ENCODE results near the gene PARVB. TPM values are rescaled to one million over a fixed set of nuclear protein-coding genes. Genes with fewer than 3 reads are reported as not detected.
A peak's percentile ranks its signal among the peaks of the same experiment; 100 is the strongest.

The PARVB gene
- total RNA-seq, 2 donors from 2014 or later, result 7.3 to 9.2 TPM

DNA sequence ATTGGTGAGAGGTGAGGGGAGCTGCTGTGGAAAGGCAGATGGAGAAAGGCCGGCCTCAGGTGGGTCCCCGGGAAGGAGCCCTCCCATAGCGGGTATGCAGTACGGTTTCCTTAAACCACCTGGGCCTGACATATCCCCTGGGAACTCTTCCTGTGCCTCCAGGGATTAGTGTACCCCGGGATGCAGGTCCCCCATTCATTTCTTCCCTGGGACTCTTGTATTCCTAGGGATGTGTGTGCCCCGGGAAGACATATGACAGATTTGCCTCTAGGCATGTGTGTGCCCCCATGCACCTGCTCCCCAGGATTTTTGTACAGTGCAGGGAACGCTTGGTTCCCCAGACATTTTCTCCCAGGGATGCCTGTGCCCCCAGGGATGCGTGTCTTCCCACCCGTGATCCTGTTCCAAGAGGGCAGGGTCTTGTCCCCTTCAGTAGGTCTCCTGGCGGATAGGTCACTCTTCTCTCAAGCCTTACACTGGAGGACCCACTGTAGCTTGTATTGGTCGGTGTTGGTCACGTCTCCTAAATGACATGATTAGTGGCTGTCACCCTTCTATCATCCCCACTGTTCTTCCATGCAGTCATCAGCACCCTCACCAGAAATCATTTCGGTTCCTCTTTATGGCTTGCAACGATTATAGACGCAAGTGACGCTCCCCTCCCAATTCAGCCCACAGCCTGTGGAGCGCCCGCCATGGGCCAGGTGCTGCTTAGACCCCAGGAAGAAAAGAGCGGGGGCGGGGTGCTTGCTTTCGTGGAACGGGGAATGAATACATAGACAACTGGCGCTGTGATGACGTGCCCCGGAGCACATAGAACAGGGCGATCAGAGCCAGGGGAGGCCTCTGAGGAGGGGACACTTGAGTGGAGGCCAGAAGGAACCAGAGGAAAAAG, 1.3 kb downstream of the PARVB start:
- WGBS, 2 donors, result 87 to 92% methylated on average over 24 to 26 of the region's 26 CpGs
- intact Hi-C loops (cut with DNase I), result no loop called here
- Histone ChIP-seq H3K4me3 (no peak overlapping the region), H3K36me3 (replicated peaks in 1 of 2; ENCODE audit: insufficient read depth in 1 of 2, low read depth in 2 of 2) (no peaks in the 10 kb centered on the region), H3K4me1 (peaks cover 23% of the 10 kb centered on the region), H3K27me3 (no peaks in the 10 kb centered on the region), H3K9me3 (no peaks in the 10 kb centered on the region), H3K27ac (peak overlapping the region in 2 of 4 donors; percentile 61 to 67)
- no peak for ATAC-seq
- peak in 2 of 4 donors; percentile 19 to 27 for DNase-seq
- peak in 2 of 3 donors; percentile 4 to 16 for TF ChIP-seq POLR2A (IDR thresholded peaks at IDR 0.05)
- TF ChIP-seq, protein P1, sequence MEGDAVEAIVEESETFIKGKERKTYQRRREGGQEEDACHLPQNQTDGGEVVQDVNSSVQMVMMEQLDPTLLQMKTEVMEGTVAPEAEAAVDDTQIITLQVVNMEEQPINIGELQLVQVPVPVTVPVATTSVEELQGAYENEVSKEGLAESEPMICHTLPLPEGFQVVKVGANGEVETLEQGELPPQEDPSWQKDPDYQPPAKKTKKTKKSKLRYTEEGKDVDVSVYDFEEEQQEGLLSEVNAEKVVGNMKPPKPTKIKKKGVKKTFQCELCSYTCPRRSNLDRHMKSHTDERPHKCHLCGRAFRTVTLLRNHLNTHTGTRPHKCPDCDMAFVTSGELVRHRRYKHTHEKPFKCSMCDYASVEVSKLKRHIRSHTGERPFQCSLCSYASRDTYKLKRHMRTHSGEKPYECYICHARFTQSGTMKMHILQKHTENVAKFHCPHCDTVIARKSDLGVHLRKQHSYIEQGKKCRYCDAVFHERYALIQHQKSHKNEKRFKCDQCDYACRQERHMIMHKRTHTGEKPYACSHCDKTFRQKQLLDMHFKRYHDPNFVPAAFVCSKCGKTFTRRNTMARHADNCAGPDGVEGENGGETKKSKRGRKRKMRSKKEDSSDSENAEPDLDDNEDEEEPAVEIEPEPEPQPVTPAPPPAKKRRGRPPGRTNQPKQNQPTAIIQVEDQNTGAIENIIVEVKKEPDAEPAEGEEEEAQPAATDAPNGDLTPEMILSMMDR (IDR thresholded peaks at IDR 0.05), result no peak

DNA sequence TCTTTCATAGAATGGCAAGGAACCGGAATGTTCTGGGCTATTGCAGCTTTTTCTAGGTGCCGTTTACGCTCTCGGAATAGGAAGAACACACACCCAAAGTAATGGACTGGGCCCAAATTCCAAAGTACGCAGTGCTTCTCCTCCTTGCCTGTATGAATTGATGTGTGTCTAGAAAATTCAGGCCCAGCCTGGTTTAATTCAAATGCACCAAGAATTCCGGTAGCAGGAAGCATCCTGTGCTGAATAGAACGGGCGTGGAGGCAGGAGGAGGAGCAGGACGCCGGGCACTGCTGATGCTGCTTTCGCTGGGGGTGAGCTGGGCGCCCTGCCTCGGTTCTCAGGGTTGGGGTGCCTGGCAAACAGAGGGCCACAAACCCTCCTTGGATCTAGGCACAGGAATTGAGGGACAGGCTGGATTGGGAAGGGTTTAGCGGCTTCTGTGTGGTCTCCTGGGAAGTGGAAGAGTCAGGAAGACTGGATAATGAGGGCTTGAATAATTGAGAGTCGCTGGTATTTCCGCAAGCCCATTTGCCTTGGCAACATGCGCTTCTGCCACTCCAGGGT, 2.0 kb downstream of the PARVB start:
- 82 to 86% methylated on average over 17 of the region's 17 CpGs for whole genome bisulfite sequencing, 2 donors
- DNase-seq (no peak), ATAC-seq (no peak)
- peaks cover 23% of the 10 kb centered on the region for H3K4me1 ChIP-seq
- H3K27ac ChIP-seq, result peak overlapping the region; percentile 8 to 67 (median 34)
- no peaks in the 10 kb centered on the region for H3K27me3 ChIP-seq
- intact Hi-C loops (cut with DNase I), result no loop called here
- TF ChIP-seq, protein P1 (IDR thresholded peaks at IDR 0.05), result no peak
- no peak for TF ChIP-seq POLR2A (IDR thresholded peaks at IDR 0.05)
- no peak overlapping the region for H3K4me3 ChIP-seq
- H3K9me3 ChIP-seq, result no peaks in the 10 kb centered on the region
- H3K36me3 ChIP-seq (replicated peaks in 1 of 2; ENCODE audit: insufficient read depth in 1 of 2, low read depth in 2 of 2), result no peaks in the 10 kb centered on the region

DNA sequence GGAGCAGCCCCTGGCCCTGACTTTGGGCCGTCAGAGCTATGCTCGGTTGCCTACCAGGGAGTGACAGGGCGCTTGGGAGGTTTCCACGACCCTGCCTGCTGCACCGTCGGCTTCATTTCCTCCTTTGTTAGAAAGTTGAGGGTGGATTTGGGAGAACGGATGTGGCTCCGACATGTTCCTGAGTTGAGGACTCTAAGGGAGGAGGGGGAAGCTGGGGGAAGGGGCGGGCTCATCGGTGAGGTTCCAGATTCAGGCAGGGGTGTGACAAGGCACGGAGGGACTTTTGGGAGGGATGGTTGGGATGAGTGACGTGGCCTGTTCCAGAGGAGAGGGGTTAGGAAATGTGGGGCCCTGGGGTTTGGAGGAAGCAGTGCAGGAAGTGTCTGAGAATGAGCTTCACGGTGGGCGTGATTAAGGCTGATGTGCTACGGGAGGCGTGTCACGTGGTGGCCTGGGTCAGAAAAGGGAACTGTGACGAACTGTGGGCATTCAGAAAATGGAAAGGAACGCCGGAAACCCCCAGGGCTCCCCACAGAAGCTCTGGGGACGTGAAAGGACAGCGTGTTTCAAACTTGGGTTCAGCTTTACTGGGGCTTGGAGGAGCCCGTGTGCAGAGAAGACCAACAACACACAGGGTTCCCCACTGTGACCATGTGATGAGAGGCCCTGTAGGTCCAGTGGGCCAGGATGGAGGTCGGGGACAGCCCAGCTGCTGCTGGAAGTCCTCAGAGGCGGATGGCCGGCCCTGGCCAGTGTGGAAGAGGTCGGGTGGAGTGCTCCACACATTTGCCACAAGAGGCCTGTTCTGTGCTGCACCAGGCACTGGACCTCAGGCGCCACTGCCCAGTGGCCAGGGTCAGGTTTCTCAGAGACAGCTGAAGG, 2.8 kb downstream of the PARVB start:
- H3K9me3 ChIP-seq, result no peaks in the 10 kb centered on the region
- no peaks in the 10 kb centered on the region for H3K36me3 ChIP-seq (replicated peaks in 1 of 2; ENCODE audit: insufficient read depth in 1 of 2, low read depth in 2 of 2)
- peak; percentile 24 to 81 (median 46) for DNase-seq
- peak overlapping the region; percentile 8 to 67 (median 51) for H3K27ac ChIP-seq
- intact Hi-C loops (cut with DNase I), result no loop called here
- no peaks in the 10 kb centered on the region for H3K27me3 ChIP-seq
- ATAC-seq, result peak; percentile 55
- H3K4me1 ChIP-seq, result peaks cover 23% of the 10 kb centered on the region
- 73 to 75% methylated on average over 22 to 27 of the region's 28 CpGs for WGBS, 2 donors
- no peak overlapping the region for H3K4me3 ChIP-seq
- peak in 2 of 3 donors; percentile 19 to 43 for TF ChIP-seq POLR2A (IDR thresholded peaks at IDR 0.05)
- TF ChIP-seq, protein P1 (IDR thresholded peaks at IDR 0.05), result no peak

DNA sequence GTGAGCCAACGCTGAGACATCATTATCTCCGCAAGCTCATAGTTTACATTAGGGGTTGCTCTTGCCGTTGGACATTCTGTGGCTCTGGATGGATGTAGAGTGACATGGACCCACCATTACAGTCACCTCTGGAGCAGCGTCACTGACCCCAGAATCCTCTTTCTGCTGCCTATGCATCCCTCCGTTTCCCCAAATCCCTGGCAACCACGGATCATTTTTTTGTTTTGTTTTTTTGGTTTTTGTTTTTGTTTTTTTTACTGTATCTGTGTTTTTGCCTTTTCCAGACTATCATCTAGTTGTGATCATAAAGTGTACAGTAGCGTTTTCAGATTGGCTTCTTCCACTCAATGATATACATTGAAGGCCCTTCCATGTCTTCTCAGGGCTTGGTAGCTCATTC, 4.0 kb downstream of the PARVB start:
- no peaks in the 10 kb centered on the region for H3K9me3 ChIP-seq
- intact Hi-C loops (cut with DNase I), result no loop called here
- H3K4me1 ChIP-seq, result peaks cover 21% of the 10 kb centered on the region
- TF ChIP-seq POLR2A (IDR thresholded peaks at IDR 0.05), result no peak
- TF ChIP-seq, protein P1 (IDR thresholded peaks at IDR 0.05), result no peak
- H3K27ac ChIP-seq, result no peak overlapping the region
- no peaks in the 10 kb centered on the region for H3K27me3 ChIP-seq
- no peaks in the 10 kb centered on the region for H3K36me3 ChIP-seq (replicated peaks in 1 of 2; ENCODE audit: insufficient read depth in 1 of 2, low read depth in 2 of 2)
- no peak for DNase-seq
- WGBS, 2 donors, result 80 to 81% methylated on average over 7 of the region's 7 CpGs
- no peak overlapping the region for H3K4me3 ChIP-seq
- ATAC-seq, result no peak

Data from body of pancreas (tissue), 4 donors.